K562 (cell line): ENCODE results near the gene FOXL2NB. TPM values are rescaled to one million over a fixed set of nuclear protein-coding genes. Genes with fewer than 3 reads are reported as not detected.
A peak's percentile ranks its signal among the peaks of the same experiment; 100 is the strongest.

Source experiments
- ARID2 ChIP-seq: fragments of 450-650 bp; IDR thresholded peaks from 2 replicates; pipeline ENCODE4 v1.6.1; 2017; ENCODE audit warnings: antibody characterized with exemption, mild to moderate bottlenecking
- BCOR ChIP-seq: fragments of 450-650 bp; IDR thresholded peaks from 2 replicates; pipeline ENCODE4 v1.6.1; 2016
- BDP1 ChIP-seq: IDR thresholded peaks from 3 replicates; pipeline ENCODE4 v1.6.1; 2011; ENCODE audit not compliant: insufficient read length, insufficient read depth
- CTBP1 ChIP-seq: fragments of 450-650 bp; IDR thresholded peaks from 2 replicates; pipeline ENCODE4 v1.6.1; 2016; ENCODE audit warnings: borderline replicate concordance
- ETV5 ChIP-seq: sonication (generic); formaldehyde crosslinking; IDR thresholded peaks from 2 replicates; pipeline ENCODE4 v1.4.0; 2020; ENCODE audit warnings: low read depth, mild to moderate bottlenecking, missing genetic modification reagents
- HDGF ChIP-seq: fragments of 450-650 bp; IDR thresholded peaks from 2 replicates; pipeline ENCODE4 v1.6.1; 2016
- KLF16 ChIP-seq: IDR thresholded peaks from 2 replicates; pipeline ENCODE4 v1.6.1; 2016; ENCODE audit warnings: antibody characterized with exemption
- MTA1 ChIP-seq: fragments of 450-650 bp; IDR thresholded peaks from 2 replicates; pipeline ENCODE4 v1.6.1; 2017; ENCODE audit warnings: borderline replicate concordance
- NCOA2 ChIP-seq, 2 experiments: fragments of 450-650 bp; IDR thresholded peaks; 2 replicates each; pipeline ENCODE4 v1.6.1; 2018; ENCODE audit warnings: mild to moderate bottlenecking in 2 of 2, moderate library complexity in 1 of 2; ENCODE audit not compliant: partially characterized antibody in 2 of 2
- RNF2 ChIP-seq: sonication (generic); IDR thresholded peaks from 2 replicates; pipeline ENCODE4 v1.6.1; 2016
- TOE1 ChIP-seq, 2 experiments: fragments of 450-650 bp in 1 of 2; sonication (generic) in 1 of 2; formaldehyde crosslinking in 1 of 2; IDR thresholded peaks; 2 replicates each; pipeline versions ENCODE4 v1.7.1 to v1.8.0; 2016 to 2022; ENCODE audit warnings: borderline replicate concordance in 2 of 2, mild to moderate bottlenecking in 2 of 2, antibody characterized with exemption in 1 of 2, inconsistent platforms in 1 of 2, low read depth in 1 of 2, missing genetic modification reagents in 1 of 2, moderate library complexity in 1 of 2
- ZBTB7A ChIP-seq: IDR thresholded peaks from 2 replicates; pipeline ENCODE4 v1.6.1; 2011; ENCODE audit warnings: low read depth, mild to moderate bottlenecking, low read length, moderate library complexity, borderline replicate concordance; ENCODE audit not compliant: control insufficient read depth
- ZNF75A ChIP-seq: fragments of 450-650 bp; formaldehyde crosslinking; IDR thresholded peaks from 2 replicates; pipeline ENCODE4 v1.4.0; 2020; ENCODE audit warnings: mild to moderate bottlenecking
- polyA plus RNA-seq, 8 experiments: library from polyadenylated mRNA; depleted of rRNA in 4 of 8; stranded (reverse) in 5 of 8; unstranded in 3 of 8; fragments of >200 nt; fragmentation: Nextera tagmentation in 2 of 8; fragmentation: Illumina TruSeq in 1 of 8; extraction: Ambion mirVana in 2 of 8; extraction: Trizol in 1 of 8; gene quantifications; 2 replicates each; pipeline versions ENCODE4 v1.2.1 to v1.2.3, GENCODE V29; 2011 to 2014; ENCODE audit warnings: inconsistent platforms in 1 of 8, missing spikeins in 1 of 8
- total RNA-seq, 7 experiments: library from RNA; depleted of rRNA in 6 of 7; stranded (reverse); fragments of >200 nt in 6 of 7; fragmentation: Illumina TruSeq in 2 of 7; extraction: Trizol in 2 of 7; gene quantifications; 2 replicates each; pipeline versions ENCODE4 v1.2.1 to v1.2.3, GENCODE V29; 2011 to 2021; ENCODE audit warnings: low replicate concordance in 1 of 7
- TF ChIP-seq, protein P1 (sequence below), 2 experiments: IDR thresholded peaks; 2 replicates each; pipeline ENCODE4 v1.6.1; 2011; ENCODE audit warnings: borderline replicate concordance in 1 of 2, control low read depth in 1 of 2, low read depth in 1 of 2, low read length in 1 of 2, mild to moderate bottlenecking in 1 of 2, mixed read lengths in 1 of 2, moderate library complexity in 1 of 2; ENCODE audit not compliant: insufficient read depth in 1 of 2, insufficient read length in 1 of 2, poor library complexity in 1 of 2, severe bottlenecking in 1 of 2; ENCODE audit errors: extremely low read depth in 1 of 2
- TF ChIP-seq, protein P2 (sequence below): fragments of 450-650 bp; IDR thresholded peaks from 2 replicates; pipeline ENCODE4 v1.7.0; 2016; ENCODE audit warnings: borderline replicate concordance
- TF ChIP-seq, protein P3 (sequence below): fragments of 250-450 bp; sonication (Bioruptor Pico); IDR thresholded peaks from 2 replicates; pipeline ENCODE4 v1.8.0; 2022; ENCODE audit warnings: moderate library complexity, mild to moderate bottlenecking, inconsistent platforms
- TF ChIP-seq, protein P4 (sequence below): fragments of 450-650 bp; formaldehyde crosslinking; IDR thresholded peaks from 2 replicates; pipeline ENCODE4 v1.4.0; 2022; ENCODE audit warnings: missing genetic modification characterization
- TF ChIP-seq, protein P5 (sequence below): sonication (generic); formaldehyde crosslinking; IDR thresholded peaks from 2 replicates; pipeline ENCODE4 v1.8.0; 2023; ENCODE audit warnings: mild to moderate bottlenecking, missing genetic modification reagents

FOXL2NB gene
- total and polyA plus RNA-seq, 9 of the 15 experiments (the other 6 are each of a cell fraction or from before 2014, with no cell fraction given), result 0.71 to 17.4 (median 9.0) TPM

DNA sequence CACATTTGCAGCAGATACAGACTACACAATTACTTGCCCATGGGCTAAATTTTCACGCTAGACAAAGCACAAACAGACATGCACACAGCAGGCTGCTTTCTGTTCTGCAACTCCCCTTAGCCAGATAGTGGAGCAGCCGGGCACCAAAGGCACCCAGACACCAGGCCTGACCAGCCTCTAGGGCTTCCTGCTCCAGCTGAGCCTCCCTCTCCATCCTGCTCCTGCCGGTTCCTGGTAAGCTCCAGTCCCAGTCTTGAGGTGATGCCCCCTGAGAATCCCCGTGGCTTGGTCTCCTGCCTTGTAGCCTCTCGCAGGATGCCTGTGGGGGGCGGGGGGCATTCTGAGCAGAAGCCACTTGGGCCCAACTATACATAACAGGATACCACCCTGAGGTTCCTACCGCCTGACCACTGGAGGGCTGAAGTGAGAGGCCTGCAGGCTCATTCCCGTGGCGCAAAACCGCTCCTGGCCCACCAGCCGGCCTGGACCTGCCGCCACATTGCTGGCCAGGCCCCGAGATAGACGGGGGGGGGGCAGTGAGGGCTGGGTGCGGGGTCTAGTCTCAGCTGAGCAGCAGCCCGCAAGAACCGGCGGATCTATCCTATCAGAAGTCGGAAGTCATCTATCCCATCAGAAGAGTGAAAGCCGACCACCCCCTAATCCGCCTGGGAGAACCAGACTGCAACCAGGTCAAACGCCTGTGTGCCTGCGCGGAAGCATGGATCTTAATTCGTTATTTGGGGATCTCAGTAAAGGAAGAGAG, 4.0 kb upstream of the FOXL2NB start (continued):
- TF ChIP-seq, protein P1, sequence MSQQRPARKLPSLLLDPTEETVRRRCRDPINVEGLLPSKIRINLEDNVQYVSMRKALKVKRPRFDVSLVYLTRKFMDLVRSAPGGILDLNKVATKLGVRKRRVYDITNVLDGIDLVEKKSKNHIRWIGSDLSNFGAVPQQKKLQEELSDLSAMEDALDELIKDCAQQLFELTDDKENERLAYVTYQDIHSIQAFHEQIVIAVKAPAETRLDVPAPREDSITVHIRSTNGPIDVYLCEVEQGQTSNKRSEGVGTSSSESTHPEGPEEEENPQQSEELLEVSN (IDR thresholded peaks at IDR 0.05; ENCODE audit: borderline replicate concordance in 1 of 2, extremely low read depth in 1 of 2, insufficient read depth in 1 of 2, insufficient read length in 1 of 2, low read depth in 1 of 2, low read length in 1 of 2, poor library complexity in 1 of 2, severe bottlenecking in 1 of 2), result peak in 1 of 2 experiments; percentile 21
- TF ChIP-seq ZBTB7A (peak; percentile 49; the same call in 1 of the 2 replicates), KLF16 (no peak), ZNF75A (no peak), ARID2 (no peak), ETV5 (CRISPR knock-in tag) (no peak), MTA1 (no peak), NCOA2 (IDR thresholded peaks at IDR 0.05; ENCODE audit: partially characterized antibody in 2 of 2) (no peak), TOE1 (IDR thresholded peaks at IDR 0.05; ENCODE audit: borderline replicate concordance) (peak; percentile 34; the same call in 1 of the 2 replicates), TOE1 (CRISPR knock-in tag; IDR thresholded peaks at IDR 0.05; ENCODE audit: borderline replicate concordance, low read depth) (no peak), CTBP1 (peak; percentile 11; the same call in 1 of the 2 replicates), HDGF (peak; percentile 33; the same call in 1 of the 2 replicates), BCOR (no peak), BDP1 (no peak), RNF2 (no peak)
- TF ChIP-seq, protein P2, sequence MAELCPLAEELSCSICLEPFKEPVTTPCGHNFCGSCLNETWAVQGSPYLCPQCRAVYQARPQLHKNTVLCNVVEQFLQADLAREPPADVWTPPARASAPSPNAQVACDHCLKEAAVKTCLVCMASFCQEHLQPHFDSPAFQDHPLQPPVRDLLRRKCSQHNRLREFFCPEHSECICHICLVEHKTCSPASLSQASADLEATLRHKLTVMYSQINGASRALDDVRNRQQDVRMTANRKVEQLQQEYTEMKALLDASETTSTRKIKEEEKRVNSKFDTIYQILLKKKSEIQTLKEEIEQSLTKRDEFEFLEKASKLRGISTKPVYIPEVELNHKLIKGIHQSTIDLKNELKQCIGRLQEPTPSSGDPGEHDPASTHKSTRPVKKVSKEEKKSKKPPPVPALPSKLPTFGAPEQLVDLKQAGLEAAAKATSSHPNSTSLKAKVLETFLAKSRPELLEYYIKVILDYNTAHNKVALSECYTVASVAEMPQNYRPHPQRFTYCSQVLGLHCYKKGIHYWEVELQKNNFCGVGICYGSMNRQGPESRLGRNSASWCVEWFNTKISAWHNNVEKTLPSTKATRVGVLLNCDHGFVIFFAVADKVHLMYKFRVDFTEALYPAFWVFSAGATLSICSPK, result no peak
- TF ChIP-seq, protein P3, sequence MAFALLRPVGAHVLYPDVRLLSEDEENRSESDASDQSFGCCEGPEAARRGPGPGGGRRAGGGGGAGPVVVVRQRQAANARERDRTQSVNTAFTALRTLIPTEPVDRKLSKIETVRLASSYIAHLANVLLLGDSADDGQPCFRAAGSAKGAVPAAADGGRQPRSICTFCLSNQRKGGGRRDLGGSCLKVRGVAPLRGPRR, result 0 out of 2 replicates have a peak, but pooled peaks have one; percentile 29
- TF ChIP-seq, protein P4, sequence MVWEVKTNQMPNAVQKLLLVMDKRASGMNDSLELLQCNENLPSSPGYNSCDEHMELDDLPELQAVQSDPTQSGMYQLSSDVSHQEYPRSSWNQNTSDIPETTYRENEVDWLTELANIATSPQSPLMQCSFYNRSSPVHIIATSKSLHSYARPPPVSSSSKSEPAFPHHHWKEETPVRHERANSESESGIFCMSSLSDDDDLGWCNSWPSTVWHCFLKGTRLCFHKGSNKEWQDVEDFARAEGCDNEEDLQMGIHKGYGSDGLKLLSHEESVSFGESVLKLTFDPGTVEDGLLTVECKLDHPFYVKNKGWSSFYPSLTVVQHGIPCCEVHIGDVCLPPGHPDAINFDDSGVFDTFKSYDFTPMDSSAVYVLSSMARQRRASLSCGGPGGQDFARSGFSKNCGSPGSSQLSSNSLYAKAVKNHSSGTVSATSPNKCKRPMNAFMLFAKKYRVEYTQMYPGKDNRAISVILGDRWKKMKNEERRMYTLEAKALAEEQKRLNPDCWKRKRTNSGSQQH (CRISPR knock-in tag), result no peak
- TF ChIP-seq, protein P5, sequence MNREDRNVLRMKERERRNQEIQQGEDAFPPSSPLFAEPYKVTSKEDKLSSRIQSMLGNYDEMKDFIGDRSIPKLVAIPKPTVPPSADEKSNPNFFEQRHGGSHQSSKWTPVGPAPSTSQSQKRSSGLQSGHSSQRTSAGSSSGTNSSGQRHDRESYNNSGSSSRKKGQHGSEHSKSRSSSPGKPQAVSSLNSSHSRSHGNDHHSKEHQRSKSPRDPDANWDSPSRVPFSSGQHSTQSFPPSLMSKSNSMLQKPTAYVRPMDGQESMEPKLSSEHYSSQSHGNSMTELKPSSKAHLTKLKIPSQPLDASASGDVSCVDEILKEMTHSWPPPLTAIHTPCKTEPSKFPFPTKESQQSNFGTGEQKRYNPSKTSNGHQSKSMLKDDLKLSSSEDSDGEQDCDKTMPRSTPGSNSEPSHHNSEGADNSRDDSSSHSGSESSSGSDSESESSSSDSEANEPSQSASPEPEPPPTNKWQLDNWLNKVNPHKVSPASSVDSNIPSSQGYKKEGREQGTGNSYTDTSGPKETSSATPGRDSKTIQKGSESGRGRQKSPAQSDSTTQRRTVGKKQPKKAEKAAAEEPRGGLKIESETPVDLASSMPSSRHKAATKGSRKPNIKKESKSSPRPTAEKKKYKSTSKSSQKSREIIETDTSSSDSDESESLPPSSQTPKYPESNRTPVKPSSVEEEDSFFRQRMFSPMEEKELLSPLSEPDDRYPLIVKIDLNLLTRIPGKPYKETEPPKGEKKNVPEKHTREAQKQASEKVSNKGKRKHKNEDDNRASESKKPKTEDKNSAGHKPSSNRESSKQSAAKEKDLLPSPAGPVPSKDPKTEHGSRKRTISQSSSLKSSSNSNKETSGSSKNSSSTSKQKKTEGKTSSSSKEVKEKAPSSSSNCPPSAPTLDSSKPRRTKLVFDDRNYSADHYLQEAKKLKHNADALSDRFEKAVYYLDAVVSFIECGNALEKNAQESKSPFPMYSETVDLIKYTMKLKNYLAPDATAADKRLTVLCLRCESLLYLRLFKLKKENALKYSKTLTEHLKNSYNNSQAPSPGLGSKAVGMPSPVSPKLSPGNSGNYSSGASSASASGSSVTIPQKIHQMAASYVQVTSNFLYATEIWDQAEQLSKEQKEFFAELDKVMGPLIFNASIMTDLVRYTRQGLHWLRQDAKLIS (CRISPR knock-in tag), result no peak
